ENCODE results near the gene TMIGD1. TPM values are rescaled to one million over a fixed set of nuclear protein-coding genes. Genes with fewer than 3 reads are reported as not detected.

The TMIGD1 gene
- total and polyA plus RNA-seq, 10 of the 15 experiments (the other 5 are each of a cell fraction or from before 2014, with no cell fraction given) = not detected

GRCh38 chr17:30378241-30378824, 44.5 kb upstream of the TMIGD1 start (continued):
- TF ChIP-seq RELB (IDR thresholded peaks at IDR 0.05; ENCODE audit: low read depth) (peak; percentile 76), PAX5 (IDR thresholded peaks at IDR 0.05; ENCODE audit: borderline replicate concordance, low read depth, low read length) (0 out of 2 replicates have a peak, but pooled peaks have one; percentile 6), ZNF274 (IDR thresholded peaks at IDR 0.05; ENCODE audit: insufficient read depth, insufficient read length) (no peak), ELK1 (IDR thresholded peaks at IDR 0.05; ENCODE audit: low read depth, low read length) (no peak), FOS (IDR thresholded peaks at IDR 0.05; ENCODE audit: borderline replicate concordance, extremely low read depth, insufficient read length) (no peak), KDM1A (IDR thresholded peaks at IDR 0.05; ENCODE audit: borderline replicate concordance) (no peak)

- ChIA-PET RAD21 (ENCODE audit: unreplicated experiment) (interaction anchor here (0.7 to 1.5 kb wide), 4 partner anchors 10 to 40 kb away, joined by 3 to 4 read pairs (median 3); no protein-coding TSS in a partner anchor), POLR2A (interaction anchor here (0.8 kb wide), 1 partner anchor 16 kb away, joined by 3 read pairs; no protein-coding TSS in a partner anchor), SMC1A (ENCODE audit: uncharacterized antibody, unreplicated experiment) (interaction anchor here (0.9 to 2.7 kb wide), 6 partner anchors 11 to 760 kb away, joined by 3 to 22 read pairs (median 5); no protein-coding TSS in a partner anchor), CTCF (interaction anchor here (0.6 to 1.6 kb wide), 6 partner anchors 9 to 448 kb away, joined by 3 to 9 read pairs (median 4); no protein-coding TSS in a partner anchor)
- Histone ChIP-seq H3K9ac (ENCODE audit: control insufficient read depth, insufficient read depth, low read length) (no peak overlapping the region; the same call in 1 of the 2 replicates), H3K9me3 (replicated peaks; ENCODE audit: control insufficient read depth, insufficient read depth, low read length) (no peaks in the 10 kb centered on the region), H3K27me3 (replicated peaks in 1 of 2; ENCODE audit: control insufficient read depth in 2 of 2, insufficient read depth in 2 of 2, low read length in 1 of 2) (no peaks in the 10 kb centered on the region), H3K79me2 (ENCODE audit: control insufficient read depth, insufficient read depth, low read length) (peaks cover 8% of the 10 kb centered on the region), H4K20me1 (ENCODE audit: control insufficient read depth, insufficient read depth) (no peaks in the 10 kb centered on the region), H3K4me3 (peak overlapping the region; percentile 72; the same call in 1 of the 2 replicates), H2AFZ (ENCODE audit: control insufficient read depth, low read depth, low read length) (peak overlapping the region; percentile 98), H3K4me1 (ENCODE audit: control insufficient read depth, insufficient read depth, low read length) (peaks cover 32% of the 10 kb centered on the region), H3K4me2 (ENCODE audit: control insufficient read depth, insufficient read depth) (peak overlapping the region; percentile 96), H3K36me3 (ENCODE audit: control insufficient read depth in 2 of 2, insufficient read depth in 2 of 2, low read length in 1 of 2) (no peaks in the 10 kb centered on the region), H3K27ac (ENCODE audit: control insufficient read depth, insufficient read depth) (no peak overlapping the region)
- ATAC-seq (no peak), FAIRE-seq (no peak), DNase-seq (ENCODE audit: low read depth, low spot score) (no peak)
- intact Hi-C loops (cut with micrococcal nuclease; ENCODE audit: unreplicated experiment) = loop anchor here (2.0 kb wide), 1 partner anchor 37 kb away; no protein-coding TSS in a partner anchor
- in situ Hi-C loops (cut with MboI) = no loop called here
- no TSS peak for BruUV-seq (replicated peaks)
- 69% methylated on average over 11 of the region's 11 CpGs for WGBS (ENCODE audit: insufficient coverage, insufficient replicate concordance, low lambda C conversion rate, missing lambda C conversion rate)
- TF ChIP-seq NFXL1 (IDR thresholded peaks at IDR 0.05; ENCODE audit: borderline replicate concordance) (no peak), TBL1XR1 (IDR thresholded peaks at IDR 0.05; ENCODE audit: low read depth, low read length) (0 out of 2 replicates have a peak, but pooled peaks have one; percentile 27), CHD4 (IDR thresholded peaks at IDR 0.05) (no peak)
Measured at GRCh38 chr17:30377574-30378240, 43.9 kb upstream of the TMIGD1 start.

All from GM12878 (cell line).